GM13976 (cell line): ENCODE measurements around the gene MYOZ1.

Source experiments
- DNase-seq: peaks from one replicate; pipeline ENCODE4 v3.0.0; 2012; ENCODE audit warnings: low spot score
- in situ Hi-C: fragments of 300-500 bp; cut with MboI; formaldehyde crosslinking; loops from one replicate; pipeline ENCODE4 v1.12.0; 2022; ENCODE audit warnings: low sequenced_read_pairs, mixed read lengths, inconsistent platforms; ENCODE audit not compliant: unreplicated experiment
- TF ChIP-seq, protein P1 (sequence below): IDR thresholded peaks from 2 replicates; pipeline ENCODE4 v1.5.1; 2012; ENCODE audit warnings: borderline replicate concordance, mild to moderate bottlenecking; ENCODE audit not compliant: insufficient read depth; ENCODE audit errors: extremely low read depth, missing control alignments, control extremely low read depth

MYOZ1 gene

GRCh38 chr10:73601486-73601921, 39.8 kb downstream of the MYOZ1 start:
- TF ChIP-seq, protein P1, sequence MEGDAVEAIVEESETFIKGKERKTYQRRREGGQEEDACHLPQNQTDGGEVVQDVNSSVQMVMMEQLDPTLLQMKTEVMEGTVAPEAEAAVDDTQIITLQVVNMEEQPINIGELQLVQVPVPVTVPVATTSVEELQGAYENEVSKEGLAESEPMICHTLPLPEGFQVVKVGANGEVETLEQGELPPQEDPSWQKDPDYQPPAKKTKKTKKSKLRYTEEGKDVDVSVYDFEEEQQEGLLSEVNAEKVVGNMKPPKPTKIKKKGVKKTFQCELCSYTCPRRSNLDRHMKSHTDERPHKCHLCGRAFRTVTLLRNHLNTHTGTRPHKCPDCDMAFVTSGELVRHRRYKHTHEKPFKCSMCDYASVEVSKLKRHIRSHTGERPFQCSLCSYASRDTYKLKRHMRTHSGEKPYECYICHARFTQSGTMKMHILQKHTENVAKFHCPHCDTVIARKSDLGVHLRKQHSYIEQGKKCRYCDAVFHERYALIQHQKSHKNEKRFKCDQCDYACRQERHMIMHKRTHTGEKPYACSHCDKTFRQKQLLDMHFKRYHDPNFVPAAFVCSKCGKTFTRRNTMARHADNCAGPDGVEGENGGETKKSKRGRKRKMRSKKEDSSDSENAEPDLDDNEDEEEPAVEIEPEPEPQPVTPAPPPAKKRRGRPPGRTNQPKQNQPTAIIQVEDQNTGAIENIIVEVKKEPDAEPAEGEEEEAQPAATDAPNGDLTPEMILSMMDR, result no peak
- in situ Hi-C loops, result no loop called here
- DNase-seq, result no peak

GRCh38 chr10:73597346-73597745, 43.9 kb downstream of the MYOZ1 start:
- in situ Hi-C loops, result no loop called here
- TF ChIP-seq, protein P1, result no peak
- DNase-seq, result no peak

DNA sequence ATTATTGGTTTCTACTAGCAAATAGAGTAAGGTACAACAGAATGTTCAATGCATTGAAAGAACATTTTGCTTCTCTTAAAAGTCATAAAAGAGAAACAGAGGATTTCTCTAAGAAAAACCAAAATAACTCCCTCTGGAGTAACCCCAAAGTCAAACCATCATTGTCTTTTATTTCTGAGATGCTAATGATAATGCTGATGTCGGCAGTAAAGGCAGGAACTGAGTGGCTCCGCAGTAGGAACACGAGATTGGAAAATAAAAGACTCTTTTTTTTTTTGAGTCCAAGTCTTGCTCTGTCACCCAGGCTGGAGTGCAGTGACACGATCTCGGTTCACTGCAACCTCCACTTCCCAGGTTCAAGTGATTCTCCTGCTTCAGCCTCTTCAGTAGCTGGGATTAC, 47.5 kb downstream of the MYOZ1 start:
- in situ Hi-C loops, result no loop called here
- TF ChIP-seq, protein P1, result no peak
- no peak for DNase-seq

DNA sequence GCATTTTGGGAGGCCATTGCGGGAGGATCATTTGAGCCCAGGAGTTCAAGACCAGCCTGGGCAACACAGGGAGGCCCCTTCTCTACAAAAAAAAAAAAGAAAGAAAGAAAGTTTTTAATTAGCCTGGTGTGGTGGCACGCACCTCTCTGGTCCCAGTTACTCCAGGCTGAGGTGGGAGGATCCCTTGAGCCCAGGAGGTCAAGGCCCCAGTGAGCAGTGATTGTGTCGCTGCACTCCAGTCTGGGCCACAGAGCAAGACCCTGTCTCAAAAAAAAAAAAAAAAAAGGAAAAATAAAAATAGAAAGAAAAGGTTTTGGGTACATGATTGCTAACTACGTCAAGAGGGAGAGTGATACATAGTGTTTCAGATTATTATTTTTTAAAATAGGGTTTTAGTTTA, 48.2 kb downstream of the MYOZ1 start:
- TF ChIP-seq, protein P1, result no peak
- DNase-seq, result no peak
- in situ Hi-C loops, result no loop called here

- in situ Hi-C loops, result no loop called here
- peak; percentile 53 for DNase-seq
- TF ChIP-seq, protein P1, result no peak
Measured at GRCh38 chr10:73591935-73592699, 49.2 kb downstream of the MYOZ1 start.

DNA sequence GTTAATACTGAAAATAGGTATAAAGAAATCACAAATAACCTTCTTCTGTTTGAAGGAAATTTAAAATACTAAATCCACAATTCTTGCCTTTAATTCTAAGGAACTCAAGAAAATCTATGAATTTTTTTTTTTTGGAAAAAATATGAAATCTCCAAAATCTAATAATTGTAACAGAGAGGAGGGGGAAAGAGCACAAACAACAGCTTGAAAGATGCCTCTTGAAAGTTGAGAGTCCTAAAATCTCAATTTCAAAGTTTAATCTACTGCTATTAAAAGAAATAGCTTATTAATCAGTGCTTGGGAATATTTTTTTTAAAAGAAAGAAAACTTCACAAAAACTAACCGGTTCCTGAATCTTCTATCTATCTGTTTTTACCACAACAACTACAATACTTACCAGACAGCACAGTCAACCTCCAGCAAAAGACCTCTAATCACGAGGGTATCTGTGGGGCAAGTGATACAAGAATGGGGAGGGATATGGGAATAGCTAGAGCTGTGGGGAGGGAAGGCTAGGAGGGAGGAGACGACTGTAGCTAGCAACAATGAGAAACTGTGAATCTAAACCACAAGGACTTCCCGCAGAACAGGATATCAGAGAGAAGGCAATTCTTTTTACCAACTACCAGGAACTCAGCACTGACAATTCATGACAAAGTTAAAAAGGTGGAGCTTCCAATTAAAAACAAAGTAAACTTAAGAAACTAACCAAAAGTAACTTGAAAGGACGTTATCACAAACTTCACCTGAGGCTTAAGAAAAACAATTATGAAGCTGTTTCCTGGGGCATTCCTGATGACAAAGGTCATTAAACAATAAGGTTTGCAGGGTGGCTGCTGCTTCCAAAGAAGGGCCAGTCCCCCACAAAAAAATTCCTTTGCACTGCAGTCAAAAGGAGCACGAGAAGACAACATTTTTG, 50.1 kb downstream of the MYOZ1 start, which contains the start of gene USP54:
USP54 (minus strand) TSS at position 462 of the 919 bp plus-strand sequence. CDS start 15,684 bp downstream, outside the sequence.
- in situ Hi-C loops, result no loop called here
- no peak for DNase-seq
- TF ChIP-seq, protein P1, result no peak
